ENCODE measurements around the gene DEDD. TPM values are rescaled to one million over a fixed set of nuclear protein-coding genes. Genes with fewer than 3 reads are reported as not detected.
A peak's percentile ranks its signal among the peaks of the same experiment; 100 is the strongest.

Gene DEDD
- total and polyA plus RNA-seq, 2 experiments from 2014 or later = 28.1 to 35.5 TPM

GRCh38 chr1:161158316-161159010, 26.0 kb upstream of the DEDD start:
- H3K27ac ChIP-seq = peak overlapping the region; percentile 89
- H3K4me3 ChIP-seq = no peak overlapping the region
- H3K27me3 ChIP-seq = no peaks in the 10 kb centered on the region
- no peak for TF ChIP-seq CTCF (IDR thresholded peaks at IDR 0.05; ENCODE audit: low read depth, low read length)
- no peak for DNase-seq (ENCODE audit: low read depth in 1 of 2, low spot score in 1 of 2)
- peaks cover 6% of the 10 kb centered on the region for H3K36me3 ChIP-seq
- peaks cover 6% of the 10 kb centered on the region for H3K4me1 ChIP-seq (ENCODE audit: low read depth)
- H3K9me3 ChIP-seq (ENCODE audit: low read depth) = no peaks in the 10 kb centered on the region

- Histone ChIP-seq H3K4me3 (no peak overlapping the region), H3K4me1 (ENCODE audit: low read depth) (peaks cover 6% of the 10 kb centered on the region), H3K27me3 (no peaks in the 10 kb centered on the region), H3K36me3 (peaks cover 6% of the 10 kb centered on the region), H3K27ac (no peak overlapping the region), H3K9me3 (ENCODE audit: low read depth) (no peaks in the 10 kb centered on the region)
- TF ChIP-seq CTCF (IDR thresholded peaks at IDR 0.05; ENCODE audit: low read depth, low read length) = no peak
- DNase-seq (ENCODE audit: low read depth in 1 of 2, low spot score in 1 of 2) = no peak
Measured at GRCh38 chr1:161157867-161158266, 25.4 kb upstream of the DEDD start.

- H3K27ac ChIP-seq = peak within 1 kb of the TSS; percentile 91
- H3K4me3 ChIP-seq = peak within 1 kb of the TSS; percentile 53
- peaks cover 6% of the 10 kb centered on the region for H3K36me3 ChIP-seq
- DNase-seq (ENCODE audit: low read depth in 1 of 2, low spot score in 1 of 2) = peak; percentile 85 to 94
- H3K4me1 ChIP-seq (ENCODE audit: low read depth) = peaks cover 3% of the 10 kb centered on the region
- H3K9me3 ChIP-seq (ENCODE audit: low read depth) = no peaks in the 10 kb centered on the region
- H3K27me3 ChIP-seq = no peaks in the 10 kb centered on the region
- TF ChIP-seq CTCF (IDR thresholded peaks at IDR 0.05; ENCODE audit: low read depth, low read length) = no peak
Measured at GRCh38 chr1:161153682-161154337, 21.3 kb upstream of the DEDD start, which contains the start of gene UFC1. Gene UFC1, plus strand, starts transcription at chr1:161153978. Its CDS starts 20 bp downstream, at chr1:161153998.

- peaks cover 6% of the 10 kb centered on the region for H3K36me3 ChIP-seq
- H3K27ac ChIP-seq = peak overlapping the region; percentile 91
- TF ChIP-seq CTCF (IDR thresholded peaks at IDR 0.05; ENCODE audit: low read depth, low read length) = no peak
- H3K4me1 ChIP-seq (ENCODE audit: low read depth) = no peaks in the 10 kb centered on the region
- H3K27me3 ChIP-seq = no peaks in the 10 kb centered on the region
- H3K4me3 ChIP-seq = peak overlapping the region; percentile 53
- no peak for DNase-seq (ENCODE audit: low read depth in 1 of 2, low spot score in 1 of 2)
- H3K9me3 ChIP-seq (ENCODE audit: low read depth) = no peaks in the 10 kb centered on the region
Measured at GRCh38 chr1:161153176-161153575, 20.7 kb upstream of the DEDD start.

- DNase-seq (ENCODE audit: low read depth in 1 of 2, low spot score in 1 of 2) = no peak
- no peaks in the 10 kb centered on the region for H3K36me3 ChIP-seq
- no peaks in the 10 kb centered on the region for H3K27me3 ChIP-seq
- H3K4me1 ChIP-seq (ENCODE audit: low read depth) = no peaks in the 10 kb centered on the region
- H3K27ac ChIP-seq = no peak overlapping the region
- H3K9me3 ChIP-seq (ENCODE audit: low read depth) = no peaks in the 10 kb centered on the region
- H3K4me3 ChIP-seq = no peak overlapping the region
- no peak for TF ChIP-seq CTCF (IDR thresholded peaks at IDR 0.05; ENCODE audit: low read depth, low read length)
Measured at GRCh38 chr1:161145832-161146231, 13.4 kb upstream of the DEDD start.

Data from cardiac muscle cell (in vitro differentiated cells and primary cell).